HT1080 (cell line): ENCODE results near the gene TRDMT1. TPM values are rescaled to one million over a fixed set of nuclear protein-coding genes. Genes with fewer than 3 reads are reported as not detected.

Experiments used
- DNase-seq: peaks from one replicate; pipeline ENCODE4 v3.0.0-alpha.2; 2015; ENCODE audit warnings: low read depth
- total RNA-seq: library from RNA; depleted of rRNA; stranded (reverse); fragments of >200 nt; shearing (Covaris generic); gene quantifications from 2 replicates; pipeline ENCODE4 v1.2.3, GENCODE V29; 2014

The TRDMT1 gene
- total RNA-seq, 1 experiment from 2014 or later = 10.3 TPM

DNA sequence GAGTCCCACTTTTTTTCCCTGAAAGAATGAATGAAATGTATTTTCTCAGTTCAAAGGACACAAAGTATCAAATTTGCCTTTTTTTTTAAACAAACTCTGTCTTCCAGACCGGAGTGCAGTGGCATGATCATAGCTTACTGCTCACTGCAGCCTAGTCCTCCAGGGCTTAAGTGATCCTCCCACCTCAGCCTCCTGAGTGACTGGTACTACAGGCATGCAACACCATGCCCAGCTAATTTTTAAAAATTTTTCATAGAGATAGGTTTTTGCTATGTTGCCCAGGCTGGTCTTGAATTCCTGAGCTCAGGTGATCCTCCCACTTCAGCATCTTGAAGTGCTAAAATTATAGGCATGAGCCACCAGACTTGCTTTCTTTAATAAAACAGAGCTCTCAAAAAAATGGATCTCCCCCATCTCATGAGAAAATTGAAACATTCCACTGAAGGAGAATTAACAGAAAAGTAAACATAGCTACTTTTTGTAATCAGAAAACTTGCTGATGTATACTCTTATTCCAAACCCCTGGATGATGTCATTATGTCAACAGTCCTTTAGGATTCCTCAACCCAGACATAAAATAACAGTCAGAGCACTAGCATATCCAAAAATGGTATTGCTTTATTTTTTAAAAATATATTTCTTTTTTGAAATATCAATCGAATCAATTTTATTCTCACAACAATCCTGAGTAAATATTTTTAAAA lies 12.3 kb upstream of the TRDMT1 start:
- peak; percentile 54 for DNase-seq

DNA sequence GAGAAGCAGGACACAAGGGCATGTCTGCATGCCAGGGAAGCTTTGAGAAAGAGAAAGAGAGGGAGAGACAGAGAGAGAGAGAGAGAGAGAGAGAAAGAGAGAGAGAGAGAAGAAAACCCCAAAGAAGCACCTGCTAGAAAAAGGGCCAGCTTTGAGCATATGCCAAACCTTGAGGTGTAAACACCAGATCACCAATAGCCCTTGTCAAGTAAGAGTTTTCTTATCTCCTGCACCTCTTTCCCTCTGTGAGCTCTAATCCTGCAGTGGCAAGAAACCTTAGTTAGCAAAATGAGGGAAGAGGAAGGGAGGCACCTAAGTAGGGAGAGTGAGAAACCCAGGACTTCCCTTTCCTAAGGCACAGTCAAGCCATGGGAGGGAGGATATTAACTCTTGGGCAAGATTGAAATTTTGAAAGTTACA lies 11.3 kb upstream of the TRDMT1 start:
- no peak for DNase-seq

DNA sequence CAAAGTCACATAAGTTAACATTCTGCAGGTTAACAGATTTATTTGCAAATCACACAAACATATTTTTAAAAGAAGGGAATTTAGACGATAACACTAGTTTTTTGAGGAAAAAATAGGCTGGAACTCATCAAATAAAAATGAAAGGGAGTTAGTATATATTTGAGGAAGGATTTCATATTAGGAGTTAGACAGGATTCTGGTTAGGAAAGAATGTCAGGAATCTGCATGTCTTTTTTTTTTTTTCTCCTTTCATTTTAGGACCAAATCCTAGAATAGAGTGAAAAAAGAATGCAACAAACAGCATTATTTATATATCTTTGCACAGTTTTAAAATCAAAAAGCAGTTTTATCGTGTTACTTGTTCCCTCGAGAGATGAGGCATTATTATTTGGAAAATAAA lies 8.9 kb upstream of the TRDMT1 start:
- peak; percentile 52 for DNase-seq

DNA sequence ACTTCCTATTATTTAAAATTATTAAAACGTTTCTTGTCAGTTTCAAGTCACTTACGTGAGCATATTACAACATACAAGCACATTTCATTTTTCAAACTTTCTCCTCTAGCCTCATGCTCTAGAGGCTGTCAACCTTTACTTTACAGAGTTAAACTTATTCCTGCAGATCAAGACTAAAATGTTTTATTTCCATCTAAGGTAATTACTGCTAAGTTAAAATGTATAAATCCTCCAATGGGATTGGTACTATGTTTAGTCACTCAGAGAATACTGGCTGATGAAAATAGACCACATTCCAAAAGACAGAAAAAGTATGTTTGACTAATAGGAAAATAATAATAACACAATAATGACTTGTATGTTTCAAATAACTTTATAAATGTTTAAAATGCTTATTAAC lies 8.4 kb upstream of the TRDMT1 start:
- no peak for DNase-seq

GRCh38 chr10:17209302-17209701 lies 7.8 kb upstream of the TRDMT1 start:
- DNase-seq = no peak

DNA sequence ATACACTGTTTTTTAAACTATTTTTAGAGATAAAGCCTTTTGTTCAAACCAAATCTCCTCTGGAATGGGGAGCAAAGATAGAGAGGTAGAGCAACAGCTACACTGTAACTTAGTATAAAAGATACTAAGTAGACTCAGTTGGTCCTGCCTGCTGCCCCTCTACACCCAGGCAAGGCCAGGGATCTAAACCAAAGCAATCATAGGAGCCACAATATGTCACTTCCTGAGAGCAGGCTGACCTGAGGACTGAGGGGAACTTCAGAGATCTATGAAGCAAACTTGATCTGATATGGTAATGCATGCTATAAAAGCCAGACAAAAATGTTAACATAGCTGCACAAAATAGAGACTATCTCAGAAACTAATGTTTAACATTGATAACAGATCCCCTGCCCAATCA lies 7.0 kb upstream of the TRDMT1 start:
- no peak for DNase-seq

- peak; percentile 93 for DNase-seq
These were observed 4.8 kb upstream of the TRDMT1 start for GRCh38 chr10:17206210-17206709.

GRCh38 chr10:17203416-17203815 lies 1.9 kb upstream of the TRDMT1 start:
- DNase-seq = no peak

DNA sequence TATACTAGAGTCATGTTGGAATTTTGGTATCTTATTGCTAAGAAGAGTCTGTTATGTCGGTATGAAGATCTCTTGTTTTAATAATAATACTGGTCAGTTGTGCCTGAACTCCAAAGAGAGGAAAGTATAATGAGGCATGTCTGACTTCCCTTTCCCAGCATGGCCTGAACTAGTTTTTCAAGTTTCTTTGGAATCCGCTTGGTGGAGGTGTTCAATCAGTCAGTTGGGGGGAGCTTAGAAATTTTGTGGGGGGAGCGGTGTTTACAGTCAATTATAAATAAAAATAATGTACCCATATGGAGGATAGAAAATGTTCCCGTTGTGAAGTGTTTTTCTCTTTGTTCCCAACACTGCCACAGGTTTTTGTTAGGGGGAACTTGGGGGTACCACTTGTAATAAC lies 1.5 kb upstream of the TRDMT1 start:
- DNase-seq = no peak

GRCh38 chr10:17202506-17202905 lies 1.0 kb upstream of the TRDMT1 start:
- no peak for DNase-seq

- no peak for DNase-seq
These were observed 283 bp upstream of the TRDMT1 start for GRCh38 chr10:17201794-17202116.

GRCh38 chr10:17200001-17200911 lies 1.2 kb downstream of the TRDMT1 start:
- DNase-seq = no peak

DNA sequence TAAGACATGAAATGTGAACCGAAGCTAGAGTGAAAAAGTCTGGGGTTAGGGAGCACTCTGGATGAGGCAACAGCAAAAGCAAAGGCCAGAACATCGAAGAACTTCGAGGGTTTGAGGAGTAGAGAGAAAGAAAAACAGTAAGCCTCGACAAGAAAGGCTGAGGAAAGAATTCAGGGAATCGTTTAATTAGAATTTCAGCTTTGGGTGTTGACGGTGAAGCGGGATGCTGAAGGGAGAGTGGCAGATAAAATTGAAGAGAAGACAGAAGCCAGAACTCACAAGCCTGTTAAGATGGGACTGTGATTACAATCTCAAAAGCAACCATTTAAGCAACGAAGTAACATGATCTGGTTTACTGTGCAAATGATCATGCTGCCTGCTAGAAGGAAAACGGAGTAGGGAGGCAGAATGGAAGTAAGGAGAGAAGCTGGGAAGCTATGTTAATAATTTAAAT lies 2.1 kb downstream of the TRDMT1 start:
- peak; percentile 61 for DNase-seq

DNA sequence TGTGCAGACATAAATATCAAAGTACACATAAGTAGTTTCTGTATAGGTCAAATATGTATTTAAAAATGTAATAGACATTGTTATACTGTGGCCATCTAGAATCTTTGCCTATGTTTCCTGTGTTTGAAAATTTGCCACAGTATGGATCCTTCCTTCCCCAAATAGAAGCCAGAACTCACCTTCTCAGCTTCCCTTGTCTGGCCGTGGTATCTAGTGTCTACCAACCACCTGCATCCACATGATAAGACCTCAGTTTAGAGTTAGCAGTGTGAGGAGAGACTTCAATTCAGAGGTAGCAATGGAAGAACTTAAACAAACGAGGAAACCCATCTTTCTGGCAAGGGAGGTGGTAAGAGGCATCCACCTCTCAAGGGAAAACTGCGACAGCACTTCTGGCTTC lies 4.9 kb downstream of the TRDMT1 start:
- DNase-seq = no peak

- no peak for DNase-seq
These were observed 5.4 kb downstream of the TRDMT1 start for GRCh38 chr10:17196045-17196444.

DNA sequence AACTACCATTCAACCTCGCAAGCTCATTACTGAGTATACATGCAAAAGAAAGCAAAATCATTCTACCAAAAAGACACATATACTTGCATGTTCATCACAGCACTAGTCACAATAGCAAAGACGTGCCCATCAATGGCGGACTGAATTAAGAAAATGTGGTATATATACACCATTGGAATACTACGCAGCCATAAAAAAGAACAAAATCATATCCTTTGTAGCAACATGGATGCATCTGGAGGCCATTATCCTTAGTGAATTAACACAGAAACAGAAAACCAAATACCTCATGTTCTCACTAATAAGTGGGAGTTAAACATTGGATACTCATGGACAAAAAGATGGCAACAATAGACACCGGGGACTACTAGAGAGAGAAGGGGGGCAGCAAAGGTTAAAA lies 6.4 kb downstream of the TRDMT1 start:
- no peak for DNase-seq

- DNase-seq = no peak
These were observed 10.9 kb downstream of the TRDMT1 start for GRCh38 chr10:17190602-17191001.

GRCh38 chr10:17188644-17189172 lies 12.8 kb downstream of the TRDMT1 start:
- DNase-seq = no peak

DNA sequence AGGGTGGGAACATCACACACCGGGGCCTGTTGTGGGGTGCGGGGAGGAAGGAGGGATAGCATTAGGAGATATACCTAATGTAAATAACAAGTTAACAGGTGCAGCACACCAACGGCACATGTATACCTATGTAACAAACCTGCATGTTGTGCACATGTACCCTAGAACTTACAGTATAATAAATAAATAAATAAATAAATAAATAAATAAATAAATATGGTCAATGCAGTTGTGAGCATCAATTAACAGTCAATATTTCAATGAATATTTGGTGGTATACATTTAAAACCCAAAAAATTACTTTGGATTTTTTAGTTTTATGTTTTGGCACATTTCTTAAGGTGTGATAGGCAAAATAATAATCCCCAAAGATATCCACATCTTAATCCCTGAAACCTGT lies 15.6 kb downstream of the TRDMT1 start:
- no peak for DNase-seq

DNA sequence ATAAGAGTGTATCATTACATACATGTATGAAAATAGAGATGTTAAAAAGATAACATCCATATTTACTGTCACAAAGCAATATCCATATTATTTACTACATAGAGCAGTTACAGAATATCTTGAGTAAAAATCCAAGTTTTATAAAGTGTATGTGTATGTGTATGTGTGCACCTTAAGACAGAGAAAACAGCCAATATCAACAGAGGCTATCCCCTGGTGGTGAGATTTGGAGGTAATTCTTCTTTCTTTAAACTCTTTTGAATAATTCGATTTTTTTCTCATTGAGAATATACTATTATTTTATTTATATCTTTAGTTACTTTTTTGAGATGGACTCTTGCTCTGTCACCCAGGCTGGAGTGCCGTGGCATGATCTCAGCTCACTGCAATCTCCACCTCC lies 18.4 kb downstream of the TRDMT1 start:
- DNase-seq = no peak

DNA sequence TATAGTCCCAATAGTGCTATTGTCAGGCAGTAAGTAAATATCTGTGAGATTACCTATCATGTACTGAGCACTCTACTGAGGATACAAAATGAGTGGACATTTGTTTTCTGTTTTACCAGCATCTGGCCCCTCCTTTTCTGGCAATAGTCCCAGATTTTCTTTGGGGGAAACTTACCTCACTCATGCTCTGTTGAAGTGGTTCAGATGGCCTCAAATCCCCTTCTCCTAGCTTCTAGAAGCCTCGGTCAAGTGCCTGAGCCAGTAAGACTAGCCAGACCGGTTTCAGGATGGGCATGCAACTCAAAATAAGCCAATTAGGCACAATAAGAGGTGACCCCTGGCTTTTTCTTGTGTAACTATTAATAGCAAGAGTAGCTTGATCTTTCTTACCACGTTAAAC lies 19.7 kb downstream of the TRDMT1 start:
- no peak for DNase-seq

DNA sequence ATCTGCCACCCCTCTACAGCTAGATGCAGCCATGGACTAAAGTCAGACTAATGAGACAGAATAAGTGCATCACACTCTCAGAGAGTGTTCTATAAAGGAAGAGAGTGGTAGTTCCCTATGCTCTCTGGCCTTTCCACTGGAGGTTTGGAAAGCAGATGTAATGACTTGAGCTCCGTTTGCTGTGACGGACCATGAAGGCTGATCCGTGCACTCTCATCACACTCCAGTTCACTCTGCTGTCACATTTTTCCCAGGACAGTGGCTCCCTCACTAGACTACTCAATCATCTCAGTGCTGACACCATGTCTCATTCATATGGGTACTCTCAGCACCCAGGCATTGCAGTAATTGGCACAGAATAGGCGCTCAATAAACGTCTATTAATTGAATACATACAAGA lies 20.4 kb downstream of the TRDMT1 start:
- DNase-seq = no peak
